Astrocyte (in vitro differentiated cells and primary cell): ENCODE data around the gene CA10.

Experiments used
- EZH2 ChIP-seq: IDR thresholded peaks from 2 replicates; pipeline ENCODE4 v1.6.1; 2012; ENCODE audit warnings: mild to moderate bottlenecking, low read length, inconsistent platforms; ENCODE audit not compliant: insufficient read depth
- TF ChIP-seq, protein P1 (sequence below): IDR thresholded peaks from 2 replicates; pipeline ENCODE4 v1.5.1; 2011; ENCODE audit warnings: low read depth, mild to moderate bottlenecking, inconsistent platforms, low read length, moderate library complexity; ENCODE audit not compliant: insufficient read depth

GRCh38 chr17:51948128-51948527 is 210.4 kb downstream of the CA10 start:
- TF ChIP-seq, protein P1, sequence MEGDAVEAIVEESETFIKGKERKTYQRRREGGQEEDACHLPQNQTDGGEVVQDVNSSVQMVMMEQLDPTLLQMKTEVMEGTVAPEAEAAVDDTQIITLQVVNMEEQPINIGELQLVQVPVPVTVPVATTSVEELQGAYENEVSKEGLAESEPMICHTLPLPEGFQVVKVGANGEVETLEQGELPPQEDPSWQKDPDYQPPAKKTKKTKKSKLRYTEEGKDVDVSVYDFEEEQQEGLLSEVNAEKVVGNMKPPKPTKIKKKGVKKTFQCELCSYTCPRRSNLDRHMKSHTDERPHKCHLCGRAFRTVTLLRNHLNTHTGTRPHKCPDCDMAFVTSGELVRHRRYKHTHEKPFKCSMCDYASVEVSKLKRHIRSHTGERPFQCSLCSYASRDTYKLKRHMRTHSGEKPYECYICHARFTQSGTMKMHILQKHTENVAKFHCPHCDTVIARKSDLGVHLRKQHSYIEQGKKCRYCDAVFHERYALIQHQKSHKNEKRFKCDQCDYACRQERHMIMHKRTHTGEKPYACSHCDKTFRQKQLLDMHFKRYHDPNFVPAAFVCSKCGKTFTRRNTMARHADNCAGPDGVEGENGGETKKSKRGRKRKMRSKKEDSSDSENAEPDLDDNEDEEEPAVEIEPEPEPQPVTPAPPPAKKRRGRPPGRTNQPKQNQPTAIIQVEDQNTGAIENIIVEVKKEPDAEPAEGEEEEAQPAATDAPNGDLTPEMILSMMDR = no peak
- no peak for TF ChIP-seq EZH2
